ENCODE results near the gene NACA. TPM values are rescaled to one million over a fixed set of nuclear protein-coding genes. Genes with fewer than 3 reads are reported as not detected.
A peak's percentile ranks its signal among the peaks of the same experiment; 100 is the strongest.

Gene NACA
- total and polyA plus RNA-seq, 2 of the 13 experiments (the other 11 are each of a cell fraction or from before 2014, with no cell fraction given), result 799 to 1,700 TPM

- TF ChIP-seq ONECUT2 (CRISPR knock-in tag; IDR thresholded peaks at IDR 0.05) (0 out of 2 replicates have a peak, but pooled peaks have one; percentile 31), JARID2 (CRISPR knock-in tag; IDR thresholded peaks at IDR 0.05; ENCODE audit: insufficient replicate concordance) (no peak), ZNF572 (CRISPR knock-in tag; IDR thresholded peaks at IDR 0.05) (no peak), GLI4 (CRISPR knock-in tag; IDR thresholded peaks at IDR 0.05; ENCODE audit: borderline replicate concordance) (no peak), ARNT (IDR thresholded peaks at IDR 0.05) (no peak), CCAR2 (optimal IDR thresholded peaks at IDR 0.05; ENCODE audit: low read depth, low read length) (no peak), XBP1 (CRISPR knock-in tag; IDR thresholded peaks at IDR 0.05) (no peak), NR2F2 (IDR thresholded peaks at IDR 0.05; ENCODE audit: borderline replicate concordance, low read depth) (no peak), CEBPB (IDR thresholded peaks at IDR 0.05; ENCODE audit: borderline replicate concordance, low read depth, low read length) (peak; percentile 77), SOX13 (IDR thresholded peaks at IDR 0.05) (no peak), SOX13 (CRISPR knock-in tag; conservative IDR thresholded peaks at IDR 0.05 in 1 of 2, IDR thresholded peaks at IDR 0.05 in 1 of 2) (peak in 1 of 2 experiments; percentile 45; a peak in 1 of 4 replicates), IKZF5 (CRISPR knock-in tag; IDR thresholded peaks at IDR 0.05) (no peak), MTA1 (CRISPR knock-in tag; IDR thresholded peaks at IDR 0.05; ENCODE audit: borderline replicate concordance) (no peak), TBP (CRISPR knock-in tag; IDR thresholded peaks at IDR 0.05) (no peak), PAXIP1 (CRISPR knock-in tag; conservative IDR thresholded peaks at IDR 0.05) (no peak), RFX3 (CRISPR knock-in tag; IDR thresholded peaks at IDR 0.05) (no peak), ZNF432 (CRISPR knock-in tag; IDR thresholded peaks at IDR 0.05; ENCODE audit: borderline replicate concordance) (no peak), THYN1 (CRISPR knock-in tag; IDR thresholded peaks at IDR 0.05; ENCODE audit: borderline replicate concordance, low read depth) (no peak), NONO (IDR thresholded peaks at IDR 0.05) (no peak), NONO (CRISPR knock-in tag; conservative IDR thresholded peaks at IDR 0.05) (peak; percentile 48; the same call in 1 of the 2 replicates), ZNF557 (CRISPR knock-in tag; IDR thresholded peaks at IDR 0.05) (no peak), ZBTB1 (CRISPR knock-in tag; IDR thresholded peaks at IDR 0.05; ENCODE audit: borderline replicate concordance) (no peak), ZNF550 (CRISPR knock-in tag; IDR thresholded peaks at IDR 0.05; ENCODE audit: borderline replicate concordance) (no peak)
- TF ChIP-seq, protein P1, sequence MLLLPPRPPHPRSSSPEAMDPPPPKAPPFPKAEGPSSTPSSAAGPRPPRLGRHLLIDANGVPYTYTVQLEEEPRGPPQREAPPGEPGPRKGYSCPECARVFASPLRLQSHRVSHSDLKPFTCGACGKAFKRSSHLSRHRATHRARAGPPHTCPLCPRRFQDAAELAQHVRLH (CRISPR knock-in tag; IDR thresholded peaks at IDR 0.05; ENCODE audit: borderline replicate concordance, low read depth), result no peak
- TF ChIP-seq, protein P2, sequence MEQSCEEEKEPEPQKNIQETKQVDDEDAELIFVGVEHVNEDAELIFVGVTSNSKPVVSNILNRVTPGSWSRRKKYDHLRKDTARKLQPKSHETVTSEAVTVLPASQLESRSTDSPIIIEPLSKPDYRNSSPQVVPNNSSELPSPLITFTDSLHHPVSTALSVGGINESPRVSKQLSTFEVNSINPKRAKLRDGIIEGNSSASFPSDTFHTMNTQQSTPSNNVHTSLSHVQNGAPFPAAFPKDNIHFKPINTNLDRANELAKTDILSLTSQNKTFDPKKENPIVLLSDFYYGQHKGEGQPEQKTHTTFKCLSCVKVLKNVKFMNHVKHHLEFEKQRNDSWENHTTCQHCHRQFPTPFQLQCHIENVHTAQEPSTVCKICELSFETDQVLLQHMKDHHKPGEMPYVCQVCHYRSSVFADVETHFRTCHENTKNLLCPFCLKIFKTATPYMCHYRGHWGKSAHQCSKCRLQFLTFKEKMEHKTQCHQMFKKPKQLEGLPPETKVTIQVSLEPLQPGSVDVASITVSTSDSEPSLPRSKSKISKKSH (CRISPR knock-in tag; IDR thresholded peaks at IDR 0.05; ENCODE audit: borderline replicate concordance), result no peak
- TF ChIP-seq, protein P3, sequence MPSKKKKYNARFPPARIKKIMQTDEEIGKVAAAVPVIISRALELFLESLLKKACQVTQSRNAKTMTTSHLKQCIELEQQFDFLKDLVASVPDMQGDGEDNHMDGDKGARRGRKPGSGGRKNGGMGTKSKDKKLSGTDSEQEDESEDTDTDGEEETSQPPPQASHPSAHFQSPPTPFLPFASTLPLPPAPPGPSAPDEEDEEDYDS (CRISPR knock-in tag; IDR thresholded peaks at IDR 0.05), result no peak
Measured at GRCh38 chr12:56768424-56768823, 43.3 kb upstream of the NACA start (continued).
